Right forelimb (tissue), 1 donor: ENCODE results near the gene IL3.
"Not testable (repeated sequence)": the region's sequence is repeated elsewhere in the genome, so short reads cannot be mapped to it uniquely, and the experiment has no call there.

Experiments
- DNase-seq: peaks from one replicate; pipeline ENCODE4 v3.0.0-alpha.2; 2018

Gene IL3

DNA sequence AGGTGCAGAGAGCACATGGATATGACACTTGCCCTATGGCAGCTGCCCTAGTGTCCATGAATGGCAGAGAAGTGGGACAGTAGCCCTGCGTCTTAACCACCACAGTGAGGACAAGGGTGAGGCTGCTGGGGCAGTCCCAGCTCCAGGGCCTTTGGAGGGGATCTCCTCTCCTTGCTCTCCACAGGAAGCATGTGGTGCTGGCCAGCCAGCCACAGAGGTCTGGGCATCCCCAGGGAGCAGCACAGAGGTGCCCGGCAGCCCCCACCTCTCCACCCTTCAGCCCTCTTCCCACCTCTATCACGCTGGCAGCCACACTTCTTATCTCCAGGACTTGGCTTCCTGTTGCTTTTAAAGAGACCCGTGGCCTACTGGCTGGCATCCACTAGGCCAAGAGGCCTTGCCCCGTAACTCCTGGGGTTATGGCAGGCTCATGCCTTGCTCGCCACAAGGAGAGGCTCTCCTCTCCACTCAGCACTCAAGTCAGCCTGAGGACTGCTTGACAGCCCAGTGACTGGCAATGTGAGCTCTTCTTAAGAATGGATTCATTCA lies 35.0 kb downstream of the IL3 start:
- no peak for DNase-seq

DNA sequence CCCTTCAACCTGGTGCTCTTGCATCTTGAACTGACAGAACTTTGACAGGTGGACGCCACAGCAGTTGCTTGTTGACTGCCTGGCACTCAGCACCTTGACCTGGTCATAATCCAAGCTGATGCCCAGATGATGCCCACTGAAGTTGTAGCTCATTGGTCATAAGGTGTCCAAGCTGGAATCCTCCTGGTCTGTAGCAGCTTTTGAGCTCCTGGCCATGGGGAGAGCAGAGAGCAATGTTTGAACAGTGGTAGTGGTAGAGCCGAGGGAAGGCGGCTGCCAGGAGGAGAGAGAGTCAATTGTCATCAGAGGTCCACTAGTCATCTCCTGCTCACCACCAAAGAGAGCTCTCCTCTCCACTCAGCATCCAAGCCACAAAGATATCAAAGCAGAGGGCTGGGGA lies 36.4 kb downstream of the IL3 start:
- no peak for DNase-seq

DNA sequence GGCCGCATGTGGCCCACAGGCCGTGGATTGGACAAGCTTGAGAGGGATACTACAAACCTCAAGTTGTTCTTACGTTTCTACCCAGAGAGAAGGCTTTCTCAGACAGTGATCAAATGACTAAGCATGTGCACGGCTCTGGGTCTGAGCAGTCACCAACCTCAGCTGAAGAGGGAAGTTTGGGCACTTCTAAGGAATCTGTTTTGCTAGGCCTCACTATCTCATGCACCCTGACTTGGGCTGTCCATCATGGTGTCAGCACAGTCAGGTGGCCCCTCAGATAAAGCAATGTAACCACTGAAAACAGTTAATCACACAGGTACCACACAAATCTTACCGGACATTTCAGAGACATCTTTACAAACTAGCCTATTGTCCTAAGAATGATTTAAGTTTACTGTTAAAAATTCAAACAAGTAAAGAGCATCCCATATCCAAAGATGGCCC lies 37.7 kb downstream of the IL3 start:
- DNase-seq: no peak

DNA sequence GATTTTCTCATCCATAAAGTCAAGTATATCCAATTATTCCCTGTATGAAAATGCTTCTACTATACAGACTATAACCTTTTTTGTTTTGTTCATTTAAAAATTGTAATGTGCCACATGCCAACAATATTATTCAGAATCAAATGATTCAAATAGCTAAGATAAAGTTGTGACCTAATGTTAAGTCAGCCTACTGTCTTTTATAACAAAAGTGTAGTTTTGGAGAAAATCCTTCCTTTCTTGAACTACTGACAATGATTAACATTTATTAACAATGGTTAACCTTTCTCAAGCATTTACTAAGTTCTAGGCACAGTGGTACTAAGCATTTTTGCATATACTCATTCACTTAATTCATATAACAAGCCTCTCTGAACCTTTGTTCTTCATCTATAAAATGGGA lies 38.2 kb downstream of the IL3 start:
- DNase-seq: no peak

DNA sequence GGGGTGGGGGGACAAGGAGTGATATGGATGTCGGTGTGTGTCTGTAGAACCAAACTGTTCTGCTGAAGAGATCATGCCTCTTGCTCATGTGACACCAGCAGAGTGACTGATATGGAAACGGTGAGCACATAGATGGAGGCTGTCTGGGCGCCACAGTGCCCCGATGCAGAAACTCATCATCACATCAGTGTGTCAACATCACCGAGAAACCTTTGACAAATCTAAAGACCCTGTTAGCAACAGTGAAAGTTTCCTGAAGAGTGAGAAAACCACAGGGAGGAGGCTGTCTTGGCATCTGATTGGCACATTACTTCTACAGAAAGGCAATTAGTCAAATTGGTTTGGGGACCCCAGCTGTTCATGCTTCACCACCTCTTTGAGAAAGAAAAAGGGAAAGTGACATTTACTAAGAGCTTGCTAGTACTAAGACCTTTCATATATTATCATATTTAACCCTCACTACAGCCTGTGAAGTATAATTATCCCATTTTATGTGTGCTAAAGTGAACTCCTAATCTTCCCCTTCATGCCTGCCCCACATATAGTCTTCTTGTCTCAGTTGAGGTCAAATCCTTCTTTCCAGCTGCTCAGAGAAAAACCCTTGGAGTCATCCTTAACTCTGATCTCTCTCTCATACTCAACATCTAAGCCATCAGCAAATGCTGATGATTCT lies 38.8 kb downstream of the IL3 start:
- DNase-seq: no peak

DNA sequence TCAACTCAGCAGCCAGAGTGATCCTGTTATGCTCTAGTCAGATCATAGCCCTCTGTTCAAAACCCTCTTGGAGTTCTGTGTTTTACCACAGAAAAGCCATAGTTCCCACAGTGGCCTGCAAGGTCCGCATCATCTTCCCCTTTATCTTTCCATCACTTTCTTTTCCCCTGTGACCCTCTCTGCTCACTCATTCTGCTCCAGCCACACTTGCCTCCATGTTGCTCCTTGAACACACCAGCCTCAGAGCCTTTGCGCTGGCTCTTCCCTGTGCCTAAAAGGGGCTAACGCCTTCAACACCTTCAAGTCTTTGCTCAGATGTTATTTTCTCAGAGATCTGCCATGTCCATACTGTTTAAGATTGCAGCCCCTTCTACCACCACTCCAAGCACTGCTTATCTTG lies 39.5 kb downstream of the IL3 start:
- DNase-seq: no peak

DNA sequence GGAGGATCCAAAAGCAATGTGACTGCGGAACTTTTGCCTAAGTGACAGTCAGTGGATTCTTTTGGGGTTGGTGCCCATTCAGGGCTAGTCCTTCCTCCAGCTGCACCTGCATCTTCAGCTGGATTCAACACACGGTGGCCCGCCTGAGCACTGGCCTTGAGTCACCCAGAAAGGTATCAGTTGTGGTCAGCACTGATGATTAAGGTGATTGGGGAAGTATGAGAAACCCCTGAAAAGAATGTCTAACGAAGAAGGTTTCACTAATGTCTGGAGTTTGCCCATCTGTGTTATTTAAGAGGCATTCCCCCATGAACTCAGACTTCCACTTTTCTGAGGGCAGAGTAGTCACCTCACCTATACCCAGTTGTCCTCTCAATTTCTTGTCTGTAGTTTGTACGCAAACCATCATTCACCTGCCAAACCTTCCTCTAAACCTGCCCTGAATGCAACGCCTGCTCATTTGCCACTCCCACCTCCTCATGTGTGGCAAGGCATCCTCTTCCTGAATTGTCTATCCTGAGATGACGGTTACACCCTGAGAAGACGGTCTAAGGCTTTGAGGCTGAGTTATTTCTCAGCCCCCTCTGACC lies 40.3 kb downstream of the IL3 start:
- DNase-seq: no peak

DNA sequence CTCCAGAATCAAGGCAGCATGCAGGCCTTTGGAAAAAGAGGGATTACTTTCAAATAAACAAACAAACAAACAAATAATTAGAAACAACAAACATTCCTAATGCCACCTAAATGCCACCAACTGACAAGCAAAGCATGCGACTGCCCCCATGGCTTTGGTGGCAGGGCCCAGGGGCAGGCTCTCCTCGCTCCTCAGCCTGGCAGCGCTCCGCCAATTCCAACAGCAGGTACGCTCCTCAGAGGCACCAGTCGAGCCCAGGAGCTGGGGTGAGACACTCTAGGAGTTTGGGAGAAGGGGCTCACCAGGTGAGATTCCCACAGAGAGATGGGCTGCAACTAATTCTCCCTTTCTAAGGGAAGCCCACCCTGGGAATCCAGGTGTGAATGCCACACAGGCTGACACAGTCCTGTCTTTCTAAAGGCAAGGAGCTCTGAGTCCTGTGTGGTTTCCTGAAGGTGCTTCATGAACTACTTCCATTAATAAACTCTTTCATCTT lies 41.0 kb downstream of the IL3 start:
- DNase-seq: no peak

DNA sequence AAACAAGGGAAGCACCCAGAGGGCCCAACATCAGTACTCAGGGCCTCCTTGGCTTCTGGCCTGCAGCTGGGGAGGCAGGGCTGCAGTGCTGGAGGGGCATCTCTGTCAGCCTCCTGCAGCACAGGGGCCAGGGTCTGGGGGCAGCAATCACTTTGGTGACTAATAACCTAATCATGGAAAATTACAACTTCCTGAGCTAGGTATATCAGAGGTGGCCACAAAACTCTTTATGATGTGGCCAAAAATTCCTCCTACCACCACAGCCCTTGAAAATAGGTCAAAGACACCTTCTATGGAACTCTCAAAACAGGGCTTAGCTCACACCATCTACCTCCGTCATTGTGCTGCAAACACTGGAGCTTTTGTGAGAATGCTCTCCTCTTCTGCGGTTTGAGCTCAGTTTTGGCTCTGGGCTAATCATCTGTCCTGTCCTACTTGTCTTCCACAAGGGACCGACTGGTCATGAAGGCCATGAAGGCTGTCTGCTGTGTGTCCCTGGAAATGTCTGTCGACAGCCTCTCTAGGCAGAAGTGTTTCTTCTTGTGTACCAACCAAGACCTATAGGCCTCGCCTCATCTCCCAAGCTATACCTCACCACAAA lies 41.7 kb downstream of the IL3 start:
- DNase-seq: no peak

DNA sequence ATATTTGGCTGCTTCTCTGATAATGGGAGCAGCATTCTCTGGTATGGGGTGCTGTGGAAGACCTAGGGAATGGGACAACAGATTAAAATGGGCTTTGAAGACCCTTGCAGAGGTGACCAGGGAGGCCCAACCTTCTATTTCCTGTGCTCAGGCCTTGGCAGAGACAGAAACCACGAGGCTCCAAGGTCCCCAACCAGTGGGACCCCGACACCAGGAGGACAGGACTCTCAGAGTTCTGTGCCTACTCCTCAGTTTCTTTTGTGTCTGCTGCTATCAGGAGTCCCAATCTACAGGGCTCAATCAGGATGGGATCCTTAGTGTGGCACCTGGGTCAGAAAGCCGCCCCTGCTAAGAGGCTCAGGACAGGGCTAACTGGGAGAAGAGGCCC lies 42.5 kb downstream of the IL3 start:
- no peak for DNase-seq

DNA sequence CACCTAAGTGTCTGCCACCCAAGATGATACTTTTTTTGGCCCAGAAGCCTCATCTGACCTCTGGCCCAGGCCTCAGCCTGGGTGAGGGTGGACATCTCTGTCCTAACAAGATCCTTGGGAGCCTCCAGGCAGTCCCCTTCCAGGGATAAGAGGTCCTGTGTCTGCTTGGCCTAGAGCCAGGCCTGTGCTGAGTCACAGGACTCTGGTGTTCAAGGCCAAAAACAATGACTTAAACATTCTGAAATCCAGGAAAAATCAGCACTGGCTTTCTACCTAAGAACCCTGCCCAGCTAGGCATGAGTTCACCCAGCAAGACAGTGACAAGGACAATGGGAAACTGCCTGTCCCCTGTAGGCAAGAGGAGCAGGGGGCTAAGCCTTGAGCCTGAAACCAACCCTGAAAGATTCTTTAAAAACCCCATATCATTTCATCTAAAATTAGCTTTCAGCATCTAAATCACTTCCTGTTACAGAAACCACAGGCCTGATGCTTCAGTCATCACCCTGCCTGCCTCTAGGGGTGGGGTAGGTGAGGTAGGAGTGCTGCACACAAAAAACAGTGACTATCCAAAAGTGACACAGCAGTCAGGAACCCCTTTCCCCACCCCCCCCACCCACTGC lies 43.0 kb downstream of the IL3 start:
- DNase-seq: no peak

DNA sequence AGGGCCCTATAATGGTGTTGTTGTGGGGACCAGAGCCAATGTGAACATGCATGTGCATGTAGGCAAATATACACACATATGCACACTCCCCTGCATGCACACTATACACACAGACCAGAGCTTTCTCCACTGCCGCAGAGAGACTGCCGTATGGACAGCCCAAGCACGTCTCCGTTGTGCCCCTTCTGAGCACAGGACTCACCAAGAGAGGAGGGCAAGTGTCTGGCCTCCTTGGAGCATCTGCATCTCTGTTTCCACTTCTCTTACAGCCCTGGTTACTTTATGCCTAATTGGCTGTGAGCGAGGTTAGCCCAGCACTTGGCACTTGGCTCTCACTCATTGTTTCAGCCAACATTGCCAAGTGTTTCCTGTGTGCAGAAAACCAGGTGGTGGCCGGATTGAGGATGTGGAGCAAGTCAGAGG lies 43.5 kb downstream of the IL3 start:
- DNase-seq: no peak

DNA sequence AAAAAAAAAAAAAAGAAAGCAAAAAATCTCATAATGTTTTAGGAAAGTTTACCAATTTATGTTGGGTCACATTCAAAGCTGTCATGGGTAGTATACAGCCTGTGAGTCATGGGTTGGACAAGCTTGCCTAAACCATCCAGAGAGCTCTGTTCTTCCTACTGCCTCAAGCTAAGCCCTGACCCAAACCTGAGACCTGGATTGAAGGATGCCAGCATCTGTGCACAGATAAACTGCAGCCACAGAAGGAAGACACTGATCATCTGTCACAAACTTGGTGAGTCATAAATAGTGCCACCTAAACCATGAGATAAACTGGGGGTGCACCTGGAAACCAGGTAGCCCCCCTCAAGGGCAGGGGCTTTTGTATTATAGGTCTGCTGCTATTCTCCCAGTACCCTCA lies 44.1 kb downstream of the IL3 start:
- DNase-seq: no peak

DNA sequence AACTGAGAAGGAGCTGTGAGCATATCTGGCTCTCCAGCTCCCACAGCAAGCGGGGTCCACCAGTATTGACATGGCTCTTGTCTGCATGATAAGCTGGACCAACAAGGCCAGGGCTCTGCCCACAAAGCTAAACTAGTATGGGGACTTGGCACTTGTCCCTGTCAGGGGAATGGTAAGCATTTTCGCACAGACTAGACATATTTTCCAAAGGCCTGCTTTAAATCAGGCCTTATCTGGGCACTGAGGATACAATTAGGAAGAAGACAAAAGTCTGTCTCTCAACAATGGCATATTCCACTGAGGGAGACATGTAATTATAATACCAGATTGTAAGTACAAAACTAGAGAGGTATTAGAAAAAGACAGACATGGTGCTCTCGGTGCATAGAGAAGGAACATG lies 45.2 kb downstream of the IL3 start:
- DNase-seq: no peak

DNA sequence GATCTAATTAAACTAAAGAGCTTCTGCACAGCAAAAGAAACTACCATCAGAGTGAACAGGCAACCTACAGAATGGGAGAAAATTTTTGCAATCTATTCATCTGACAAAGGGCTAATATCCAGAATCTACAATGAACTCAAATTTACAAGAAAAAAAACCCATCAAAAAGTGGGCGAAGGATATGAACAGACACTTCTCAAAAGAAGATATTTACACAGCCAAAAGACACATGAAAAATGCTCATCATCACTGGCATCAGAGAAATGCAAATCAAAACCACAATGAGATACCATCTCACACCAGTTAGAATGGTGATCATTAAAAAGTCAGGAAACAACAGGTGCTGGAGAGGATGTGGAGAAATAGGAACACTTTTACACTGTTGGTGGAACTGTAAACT lies 48.0 kb downstream of the IL3 start:
- DNase-seq: not testable (repeated sequence)

DNA sequence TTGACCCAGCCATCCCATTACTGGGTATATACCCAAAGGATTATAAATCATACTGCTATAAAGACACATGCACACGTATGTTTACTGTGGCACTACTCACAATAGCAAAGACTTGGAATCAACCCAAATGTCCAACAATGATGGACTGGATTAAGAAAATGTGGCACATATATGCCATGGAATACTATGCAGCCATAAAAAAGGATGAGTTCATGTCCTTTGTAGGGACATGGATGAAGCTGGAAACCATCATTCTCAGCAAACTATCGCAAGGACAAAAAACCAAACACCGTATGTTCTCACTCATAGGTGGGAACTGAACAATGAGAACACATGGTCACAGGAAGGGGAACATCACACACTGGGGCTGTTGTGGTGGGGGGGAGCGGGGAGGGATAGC lies 48.5 kb downstream of the IL3 start:
- DNase-seq: not testable (repeated sequence)

DNA sequence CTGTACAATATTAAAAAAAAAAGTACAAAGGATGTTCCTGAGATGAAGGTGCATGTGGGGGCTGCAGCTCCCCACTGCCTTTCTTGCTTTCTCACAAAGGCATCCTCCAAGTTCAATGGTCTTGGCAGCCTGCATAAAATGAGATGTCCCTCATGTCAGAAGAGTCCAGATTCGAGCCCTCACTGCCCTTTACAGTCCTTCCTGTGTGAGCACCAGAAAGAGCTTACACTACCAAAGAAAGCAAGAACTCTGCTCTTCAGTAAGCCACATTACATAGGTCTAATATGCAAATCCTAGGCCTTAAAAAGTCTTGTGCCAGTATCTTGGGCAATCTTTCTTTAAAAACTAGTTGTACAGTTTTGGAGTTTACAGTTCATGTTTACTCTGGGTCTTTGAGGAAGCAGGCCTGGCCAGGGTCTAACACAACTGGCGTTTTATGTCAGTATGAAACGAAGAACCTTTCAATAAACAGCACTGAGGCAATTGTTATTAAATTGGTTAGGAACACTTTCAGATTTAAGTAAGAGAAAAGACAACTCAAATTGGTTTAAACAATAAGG lies 49.1 kb downstream of the IL3 start:
- DNase-seq: no peak

DNA sequence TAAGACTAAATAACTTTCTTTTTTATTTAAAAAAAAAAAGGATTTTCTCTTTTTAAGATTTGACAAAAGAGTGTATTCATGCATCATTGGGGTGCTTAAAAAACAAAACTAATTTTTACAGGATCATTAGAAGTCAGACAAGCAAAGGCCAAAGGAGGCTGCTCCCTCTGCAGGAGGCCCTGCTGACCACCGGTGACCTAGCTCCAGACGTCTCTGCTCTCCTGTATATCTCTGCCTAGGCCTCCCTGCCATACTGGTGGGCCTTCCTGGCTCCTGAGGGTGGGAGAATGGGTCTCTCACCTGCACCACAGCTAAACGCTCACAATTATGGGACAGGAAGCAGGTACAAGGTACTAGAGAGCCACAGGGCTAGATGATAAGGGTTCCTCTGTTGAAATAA lies 49.7 kb downstream of the IL3 start:
- no peak for DNase-seq

DNA sequence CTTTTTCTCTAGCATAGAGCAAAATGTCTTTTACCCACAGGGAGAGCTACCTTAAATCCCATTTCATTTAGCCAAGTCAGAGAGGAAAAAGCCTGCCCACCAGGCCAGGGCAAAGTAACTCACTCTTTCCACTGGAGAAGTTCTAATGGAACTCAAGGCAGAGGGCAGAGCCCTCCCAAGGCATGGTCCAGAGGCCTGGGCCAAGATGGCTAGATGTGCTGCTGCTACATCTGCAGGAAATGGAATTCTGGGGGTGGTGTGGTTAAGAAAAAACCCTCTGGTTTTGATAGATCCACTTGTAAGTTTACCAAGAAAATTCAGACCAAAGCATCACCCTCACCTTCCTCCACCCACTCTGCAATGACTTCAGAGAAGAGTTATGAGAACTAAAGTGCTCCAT lies 50.5 kb downstream of the IL3 start:
- no peak for DNase-seq

DNA sequence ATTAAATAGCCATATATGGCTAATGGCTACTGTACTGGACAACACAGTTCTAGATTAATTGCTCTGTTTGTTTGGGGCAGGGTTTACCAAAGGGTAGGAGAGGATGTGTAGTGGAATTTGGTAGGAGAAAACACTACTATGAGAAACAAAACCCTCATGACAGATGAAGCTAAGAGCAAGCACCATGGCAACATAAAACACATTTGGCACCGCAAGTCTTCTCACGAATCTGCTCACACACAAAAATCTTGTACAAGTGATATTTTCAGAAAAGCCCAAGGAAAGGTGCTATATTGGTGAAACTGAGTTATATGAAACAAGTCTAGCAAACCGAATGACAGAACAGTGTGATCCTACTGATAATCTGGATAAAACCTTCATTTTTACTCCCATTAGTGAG lies 51.7 kb downstream of the IL3 start:
- no peak for DNase-seq
